HG03097 (cell line): ENCODE results near the gene RTKN2.
"Not testable (repeated sequence)": the region's sequence is repeated elsewhere in the genome, so short reads cannot be mapped to it uniquely, and the experiment has no call there.

Experiments used
- ATAC-seq: cut with Tn5 transposase; IDR thresholded peaks from one replicate; pipeline ENCODE4 v1.9.1; 2021; ENCODE audit not compliant: unreplicated experiment, low FRiP score

Gene RTKN2

GRCh38 chr10:62268399-62269114 lies at the start of gene RTKN2:
Gene RTKN2, minus strand, starts transcription at chr10:62268844. Its CDS starts 234 bp downstream, at chr10:62268610.
- peak; percentile 70 for ATAC-seq

- no peak for ATAC-seq
These were observed 48.6 kb upstream of the RTKN2 start for GRCh38 chr10:62317257-62317656.

- no peak for ATAC-seq
These were observed 40.6 kb upstream of the RTKN2 start for GRCh38 chr10:62309254-62309653.

GRCh38 chr10:62308101-62308500 lies 39.5 kb upstream of the RTKN2 start:
- no peak for ATAC-seq

- ATAC-seq, result no peak
These were observed 39.0 kb upstream of the RTKN2 start for GRCh38 chr10:62307635-62308034.

GRCh38 chr10:62306663-62307062 lies 38.0 kb upstream of the RTKN2 start:
- no peak for ATAC-seq

- ATAC-seq, result no peak
These were observed 37.2 kb upstream of the RTKN2 start for GRCh38 chr10:62305813-62306212.

- no peak for ATAC-seq
These were observed 35.3 kb upstream of the RTKN2 start for GRCh38 chr10:62303922-62304321.

GRCh38 chr10:62302760-62303159 lies 34.1 kb upstream of the RTKN2 start:
- no peak for ATAC-seq

GRCh38 chr10:62297857-62298256 lies 29.2 kb upstream of the RTKN2 start:
- no peak for ATAC-seq

GRCh38 chr10:62284221-62284620 lies 15.6 kb upstream of the RTKN2 start:
- ATAC-seq, result no peak

GRCh38 chr10:62281348-62281747 lies 12.7 kb upstream of the RTKN2 start:
- ATAC-seq, result not testable (repeated sequence)

- ATAC-seq, result not testable (repeated sequence)
These were observed 11.7 kb upstream of the RTKN2 start for GRCh38 chr10:62280392-62280791.

- no peak for ATAC-seq
These were observed 9.8 kb upstream of the RTKN2 start for GRCh38 chr10:62278441-62278910.

- no peak for ATAC-seq
These were observed 9.3 kb upstream of the RTKN2 start for GRCh38 chr10:62277971-62278370.

GRCh38 chr10:62270020-62270419 lies 1.4 kb upstream of the RTKN2 start:
- no peak for ATAC-seq

GRCh38 chr10:62268027-62268398 lies 631 bp downstream of the RTKN2 start:
- ATAC-seq, result no peak

- ATAC-seq, result no peak
These were observed 2.0 kb downstream of the RTKN2 start for GRCh38 chr10:62266611-62267010.

GRCh38 chr10:62266147-62266546 lies 2.5 kb downstream of the RTKN2 start:
- ATAC-seq, result no peak

- no peak for ATAC-seq
These were observed 3.8 kb downstream of the RTKN2 start for GRCh38 chr10:62264702-62265436.

GRCh38 chr10:62264126-62264525 lies 4.5 kb downstream of the RTKN2 start:
- ATAC-seq, result no peak

GRCh38 chr10:62261666-62262065 lies 7.0 kb downstream of the RTKN2 start:
- ATAC-seq, result no peak
